Measurements from ENCODE around the gene ANXA2R. TPM values are rescaled to one million over a fixed set of nuclear protein-coding genes. Genes with fewer than 3 reads are reported as not detected.

ANXA2R gene
- total and polyA plus RNA-seq, 2 of the 13 experiments (the other 11 are each of a cell fraction or from before 2014, with no cell fraction given) = 0.95 to 1.3 TPM

- Histone ChIP-seq H3K4me2 (ENCODE audit: low read depth, low read length) (peak overlapping the region; percentile 75), H3K4me1 (ENCODE audit: insufficient read depth, low read length) (peaks cover 25% of the 10 kb centered on the region), H3K36me3 (replicated peaks in 1 of 2; ENCODE audit: control insufficient read depth in 1 of 2, insufficient read depth in 2 of 2, low read length in 2 of 2) (no peaks in the 10 kb centered on the region), H2AFZ (ENCODE audit: low read length) (peak overlapping the region; percentile 81), H3K9ac (ENCODE audit: insufficient read depth, low read depth, low read length) (peak overlapping the region; percentile 66), H3K79me2 (ENCODE audit: insufficient read depth, low read length) (no peaks in the 10 kb centered on the region), H3K27ac (ENCODE audit: extremely low read length, insufficient read depth, low read length) (peak overlapping the region; percentile 64), H3K4me3 (replicated peaks in 1 of 3; ENCODE audit: insufficient read depth in 1 of 3, low read depth in 2 of 3, low read length in 3 of 3) (peak overlapping the region; percentile 75 to 93 (median 77)), H3K27me3 (ENCODE audit: control insufficient read depth in 1 of 2, insufficient read depth in 2 of 2, low read length in 2 of 2) (no peaks in the 10 kb centered on the region), H4K20me1 (ENCODE audit: insufficient read depth, low read length) (no peaks in the 10 kb centered on the region), H3K9me3 (ENCODE audit: low read length) (no peaks in the 10 kb centered on the region)
- FAIRE-seq (peak; percentile 92), DNase-seq (ENCODE audit: low spot score) (peak; percentile 81), ATAC-seq (peak; percentile 86)
- BruUV-seq (replicated peaks) = no TSS peak
- POLR2A ChIA-PET = interaction anchor here (0.7 to 6.2 kb wide), 11 partner anchors 14 to 183 kb away, joined by 3 to 43 read pairs (median 4); partner anchors contain the start of gene SELENOP
- under 1% methylated on average over 51 of the region's 52 CpGs for WGBS (ENCODE audit: low lambda C conversion rate)
- CTCF ChIA-PET (ENCODE audit: low intra/inter-chr PET ratio, low total read pairs) = interaction anchor here (0.8 to 2.7 kb wide), 5 partner anchors 14 to 111 kb away, joined by 3 to 16 read pairs (median 7); partner anchors contain the start of gene ANXA2R
- intact Hi-C loops (cut with micrococcal nuclease; ENCODE audit: unreplicated experiment) = loop anchor here (2.0 to 5.0 kb wide), 4 partner anchors 14 to 82 kb away; partner anchors contain the start of gene ANXA2R
- in situ Hi-C loops (cut with HindIII; ENCODE audit: extremely low pct_ligation_motif_present, low pct_unique_long_range_greater_than_20kb) = no loop called here
- no peak for TF ChIP-seq KDM6A (CRISPR knock-in tag; IDR thresholded peaks at IDR 0.05; ENCODE audit: low read depth)
- TF ChIP-seq CREM (IDR thresholded peaks at IDR 0.05) = peak; percentile 48; the same call in 1 of the 2 replicates
- TF ChIP-seq CREM (CRISPR knock-in tag; IDR thresholded peaks at IDR 0.05) = no peak
- peak; percentile 38; the same call in 1 of the 2 replicates for TF ChIP-seq RXRB (CRISPR knock-in tag; IDR thresholded peaks at IDR 0.05; ENCODE audit: borderline replicate concordance)
- no peak for TF ChIP-seq ZNF562 (CRISPR knock-in tag; IDR thresholded peaks at IDR 0.05; ENCODE audit: borderline replicate concordance)
- no peak for TF ChIP-seq ZFP36L1 (CRISPR knock-in tag; IDR thresholded peaks at IDR 0.05)
- peak; percentile 64 for TF ChIP-seq TARDBP (CRISPR knock-in tag; IDR thresholded peaks at IDR 0.05)
- TF ChIP-seq MIER3 (CRISPR knock-in tag; IDR thresholded peaks at IDR 0.05; ENCODE audit: borderline replicate concordance) = peak; percentile 32; the same call in 1 of the 2 replicates
- TF ChIP-seq TEAD3 (CRISPR knock-in tag; optimal IDR thresholded peaks at IDR 0.05; ENCODE audit: borderline replicate concordance) = peak; percentile 47
- no peak for TF ChIP-seq GPN1 (CRISPR knock-in tag; IDR thresholded peaks at IDR 0.05; ENCODE audit: borderline replicate concordance)
- TF ChIP-seq SSRP1 (CRISPR knock-in tag; IDR thresholded peaks at IDR 0.05) = peak; percentile 57; the same call in 1 of the 2 replicates
- no peak; the same call in 1 of the 2 replicates for TF ChIP-seq ZNF629 (CRISPR knock-in tag; conservative IDR thresholded peaks at IDR 0.05)
- TF ChIP-seq ZNF205 (CRISPR knock-in tag; IDR thresholded peaks at IDR 0.05) = peak; percentile 32; the same call in 1 of the 2 replicates
- TF ChIP-seq ZNF761 (CRISPR knock-in tag; conservative IDR thresholded peaks at IDR 0.05) = 0 out of 2 replicates have a peak, but pooled peaks have one; percentile 74
- TF ChIP-seq, protein P1, sequence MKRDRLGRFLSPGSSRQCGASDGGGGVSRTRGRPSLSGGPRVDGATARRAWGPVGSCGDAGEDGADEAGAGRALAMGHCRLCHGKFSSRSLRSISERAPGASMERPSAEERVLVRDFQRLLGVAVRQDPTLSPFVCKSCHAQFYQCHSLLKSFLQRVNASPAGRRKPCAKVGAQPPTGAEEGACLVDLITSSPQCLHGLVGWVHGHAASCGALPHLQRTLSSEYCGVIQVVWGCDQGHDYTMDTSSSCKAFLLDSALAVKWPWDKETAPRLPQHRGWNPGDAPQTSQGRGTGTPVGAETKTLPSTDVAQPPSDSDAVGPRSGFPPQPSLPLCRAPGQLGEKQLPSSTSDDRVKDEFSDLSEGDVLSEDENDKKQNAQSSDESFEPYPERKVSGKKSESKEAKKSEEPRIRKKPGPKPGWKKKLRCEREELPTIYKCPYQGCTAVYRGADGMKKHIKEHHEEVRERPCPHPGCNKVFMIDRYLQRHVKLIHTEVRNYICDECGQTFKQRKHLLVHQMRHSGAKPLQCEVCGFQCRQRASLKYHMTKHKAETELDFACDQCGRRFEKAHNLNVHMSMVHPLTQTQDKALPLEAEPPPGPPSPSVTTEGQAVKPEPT (CRISPR knock-in tag; IDR thresholded peaks at IDR 0.05; ENCODE audit: low read depth) = peak; percentile 19; the same call in 1 of the 2 replicates
- peak; percentile 90 for TF ChIP-seq ZNF501 (CRISPR knock-in tag; IDR thresholded peaks at IDR 0.05)
- 0 out of 2 replicates have a peak, but pooled peaks have one; percentile 31 for TF ChIP-seq KDM5B (CRISPR knock-in tag; IDR thresholded peaks at IDR 0.05; ENCODE audit: borderline replicate concordance)
- TF ChIP-seq, protein P2, sequence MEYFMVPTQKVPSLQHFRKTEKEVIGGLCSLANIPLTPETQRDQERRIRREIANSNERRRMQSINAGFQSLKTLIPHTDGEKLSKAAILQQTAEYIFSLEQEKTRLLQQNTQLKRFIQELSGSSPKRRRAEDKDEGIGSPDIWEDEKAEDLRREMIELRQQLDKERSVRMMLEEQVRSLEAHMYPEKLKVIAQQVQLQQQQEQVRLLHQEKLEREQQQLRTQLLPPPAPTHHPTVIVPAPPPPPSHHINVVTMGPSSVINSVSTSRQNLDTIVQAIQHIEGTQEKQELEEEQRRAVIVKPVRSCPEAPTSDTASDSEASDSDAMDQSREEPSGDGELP (IDR thresholded peaks at IDR 0.05; ENCODE audit: borderline replicate concordance, low read depth) = peak; percentile 41; the same call in 1 of the 2 replicates
- TF ChIP-seq NAIF1 (CRISPR knock-in tag; IDR thresholded peaks at IDR 0.05; ENCODE audit: borderline replicate concordance) = peak; percentile 93
- TF ChIP-seq NFYB (CRISPR knock-in tag; IDR thresholded peaks at IDR 0.05) = 0 out of 2 replicates have a peak, but pooled peaks have one; percentile 15
- no peak for TF ChIP-seq RARG (CRISPR knock-in tag; IDR thresholded peaks at IDR 0.05; ENCODE audit: low read depth)
- TF ChIP-seq PHF20 (CRISPR knock-in tag; IDR thresholded peaks at IDR 0.05) = peak; percentile 54; the same call in 1 of the 2 replicates
- no peak for TF ChIP-seq ZNF790 (CRISPR knock-in tag; IDR thresholded peaks at IDR 0.05; ENCODE audit: borderline replicate concordance)
These were observed 45.4 kb downstream of the ANXA2R start for GRCh38 chr5:42994555-42995359.
